Measurements from ENCODE around the gene HLA-G.

GRCh38 chr6:29834564-29835436 is 7.2 kb downstream of the HLA-G start:
- TF ChIP-seq CTCF (conservative IDR thresholded peaks at IDR 0.05), result peak; percentile 93
- TF ChIP-seq EZH2 (IDR thresholded peaks at IDR 0.05; ENCODE audit: low read depth), result no peak
